ENCODE data around the gene CTSZ. TPM values are rescaled to one million over a fixed set of nuclear protein-coding genes. Genes with fewer than 3 reads are reported as not detected.

The CTSZ gene
- 319 and 322 TPM in 2 replicates for total RNA-seq
- 208 TPM for total RNA-seq (2013)
- polyA plus RNA-seq = 258 and 285 TPM in 2 replicates
- polyA minus RNA-seq = 274 and 298 TPM in 2 replicates

DNA sequence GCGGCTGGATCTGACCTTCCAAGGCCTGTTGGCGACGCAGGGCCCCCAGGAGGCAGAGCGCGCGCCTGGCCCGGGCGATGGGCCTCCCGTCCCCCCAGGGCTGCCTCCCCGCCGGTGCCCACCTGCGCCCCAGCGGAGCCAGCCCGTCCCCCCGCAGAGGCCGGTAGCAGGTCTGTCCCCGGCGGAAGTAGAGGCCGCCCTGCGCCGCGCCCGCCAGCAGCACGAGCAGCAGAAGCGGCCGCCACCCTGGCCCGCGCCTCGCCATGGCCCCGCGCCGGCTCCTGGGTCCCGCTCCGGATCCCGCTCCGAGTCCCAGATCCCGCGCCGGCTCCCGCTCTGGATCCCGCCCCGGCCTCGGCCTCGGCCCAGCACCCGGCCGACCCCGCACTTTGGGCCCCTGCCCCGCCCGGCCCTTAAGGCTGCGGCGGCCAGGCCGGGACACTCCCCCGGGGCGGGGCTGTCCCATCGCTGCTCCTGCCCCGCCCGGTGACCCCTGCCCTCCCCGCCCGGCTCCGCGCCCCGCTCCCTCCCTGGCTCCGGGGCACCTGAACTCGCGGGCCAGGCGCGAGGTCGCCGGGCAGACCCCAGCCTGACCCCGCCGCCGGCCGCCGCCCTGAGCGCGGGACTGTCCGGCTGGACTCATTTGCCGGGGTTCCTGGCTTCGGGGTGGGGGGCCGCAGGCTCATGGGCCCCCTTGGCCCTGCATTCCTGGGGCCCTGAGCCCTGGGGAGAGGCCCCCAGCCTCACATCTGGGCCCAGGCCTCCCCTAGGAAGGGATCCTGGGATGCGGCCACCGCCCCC, at the start of gene CTSZ:
TSS of gene CTSZ (minus strand) at position 391 of the 801 bp plus-strand sequence. CDS start at position 265, 126 bp downstream.
- H3K27ac Mint-ChIP-seq = peak within 1 kb of the TSS; percentile 99
- Histone ChIP-seq H3K27ac (ENCODE audit: low read length in 2 of 2) (peak within 1 kb of the TSS; percentile 97), H3K4me2 (replicated peaks; ENCODE audit: low read depth, low read length, poor library complexity, severe bottlenecking) (peak within 1 kb of the TSS; percentile 86), H2AFZ (ENCODE audit: insufficient read depth, low read depth, low read length, poor library complexity, severe bottlenecking) (peak within 1 kb of the TSS; percentile 64), H3K79me2 (ENCODE audit: control insufficient read depth, insufficient read depth, low read length) (peaks cover 55% of the 10 kb centered on the region), H3K36me3 (replicated peaks in 1 of 2; ENCODE audit: control extremely low read depth in 1 of 2, control insufficient read depth in 1 of 2, extremely low read depth in 1 of 2, insufficient read depth in 2 of 2, low read length in 1 of 2) (peaks cover 0 to 20% of the 10 kb centered on the region in 2 experiments), H3K9ac (ENCODE audit: low read length) (peak within 1 kb of the TSS; percentile 80), H3K9me3 (ENCODE audit: control extremely low read depth in 1 of 3, control insufficient read depth in 2 of 3, insufficient read depth in 1 of 3, low read length in 2 of 3) (peaks cover 0 to 6% (median 0%) of the 10 kb centered on the region in 3 donors), H4K20me1 (ENCODE audit: control insufficient read depth, insufficient read depth, low read length, poor library complexity, severe bottlenecking) (peaks cover 35% of the 10 kb centered on the region), H3K4me3 (ENCODE audit: control extremely low read depth in 1 of 5, extremely low read depth in 1 of 5, insufficient read depth in 1 of 5, low read depth in 2 of 5, low read length in 4 of 5) (peak within 1 kb of the TSS; percentile 79 to 91 (median 88)), H3K27me3 (replicated peaks in 1 of 4; ENCODE audit: control extremely low read depth in 1 of 4, control insufficient read depth in 3 of 4, insufficient read depth in 4 of 4, low read length in 3 of 4) (no peaks in the 10 kb centered on the region), H3K4me1 (ENCODE audit: control insufficient read depth in 2 of 2, insufficient read depth in 2 of 2, low read length in 2 of 2) (peaks cover 45 to 65% of the 10 kb centered on the region in 2 donors)
- POLR2A ChIA-PET = interaction anchor here (1.0 to 3.1 kb wide), 4 partner anchors 25 to 99 kb away, joined by 4 to 30 read pairs (median 13); partner anchors contain the start of gene ATP5F1E
- peak within 1 kb of the TSS; percentile 98 for H3K4me3 Mint-ChIP-seq
- H3K27me3 Mint-ChIP-seq = no peaks in the 10 kb centered on the region
- H3K9me3 Mint-ChIP-seq (ENCODE audit: insufficient read depth) = no peaks in the 10 kb centered on the region
- intact Hi-C loops (cut with micrococcal nuclease) = loop anchor here (1.0 to 10.0 kb wide), 5 partner anchors 9 to 1612 kb away; partner anchors contain the start of genes ATP5F1E and RBM38
- CTCF ChIA-PET = interaction anchor here (1.1 to 3.3 kb wide), 4 partner anchors 11 to 26 kb away, joined by 3 to 32 read pairs (median 12); partner anchors contain the start of genes ATP5F1E and NELFCD
- TF ChIP-seq, protein P1, sequence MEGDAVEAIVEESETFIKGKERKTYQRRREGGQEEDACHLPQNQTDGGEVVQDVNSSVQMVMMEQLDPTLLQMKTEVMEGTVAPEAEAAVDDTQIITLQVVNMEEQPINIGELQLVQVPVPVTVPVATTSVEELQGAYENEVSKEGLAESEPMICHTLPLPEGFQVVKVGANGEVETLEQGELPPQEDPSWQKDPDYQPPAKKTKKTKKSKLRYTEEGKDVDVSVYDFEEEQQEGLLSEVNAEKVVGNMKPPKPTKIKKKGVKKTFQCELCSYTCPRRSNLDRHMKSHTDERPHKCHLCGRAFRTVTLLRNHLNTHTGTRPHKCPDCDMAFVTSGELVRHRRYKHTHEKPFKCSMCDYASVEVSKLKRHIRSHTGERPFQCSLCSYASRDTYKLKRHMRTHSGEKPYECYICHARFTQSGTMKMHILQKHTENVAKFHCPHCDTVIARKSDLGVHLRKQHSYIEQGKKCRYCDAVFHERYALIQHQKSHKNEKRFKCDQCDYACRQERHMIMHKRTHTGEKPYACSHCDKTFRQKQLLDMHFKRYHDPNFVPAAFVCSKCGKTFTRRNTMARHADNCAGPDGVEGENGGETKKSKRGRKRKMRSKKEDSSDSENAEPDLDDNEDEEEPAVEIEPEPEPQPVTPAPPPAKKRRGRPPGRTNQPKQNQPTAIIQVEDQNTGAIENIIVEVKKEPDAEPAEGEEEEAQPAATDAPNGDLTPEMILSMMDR (IDR thresholded peaks at IDR 0.05) = no peak
- no peak for TF ChIP-seq EZH2 (IDR thresholded peaks at IDR 0.05; ENCODE audit: borderline replicate concordance, insufficient read depth, low read depth, low read length, poor library complexity, severe bottlenecking)
- peak; percentile 60 for DNase-seq
- peak; percentile 23 for ATAC-seq (ENCODE audit: low read depth)
- peaks cover 71% of the 10 kb centered on the region for H3K4me1 Mint-ChIP-seq
- under 1% methylated on average over 82 of the region's 82 CpGs for WGBS (ENCODE audit: insufficient coverage)
